ENCODE data around the gene IL1A. TPM values are rescaled to one million over a fixed set of nuclear protein-coding genes. Genes with fewer than 3 reads are reported as not detected.

Gene IL1A
- total RNA-seq, 1 experiment from 2014 or later, result 6.3 TPM

- CTCF ChIA-PET, result no interaction called here
- Histone ChIP-seq H3K36me3 (ENCODE audit: insufficient read depth, low read length, poor library complexity, severe bottlenecking) (no peaks in the 10 kb centered on the region), H3K4me3 (ENCODE audit: low read depth, low read length, poor library complexity, severe bottlenecking) (no peak overlapping the region), H3K4me1 (ENCODE audit: insufficient read depth, low read length, poor library complexity, severe bottlenecking) (peaks cover 17% of the 10 kb centered on the region), H3K27ac (ENCODE audit: low read depth, low read length, poor library complexity, severe bottlenecking) (no peak overlapping the region), H3K9me3 (ENCODE audit: low read depth, low read length, poor library complexity, severe bottlenecking) (no peaks in the 10 kb centered on the region), H3K27me3 (replicated peaks; ENCODE audit: insufficient read depth, low read depth, low read length, poor library complexity) (no peaks in the 10 kb centered on the region)
- TF ChIP-seq EZH2 (IDR thresholded peaks at IDR 0.05; ENCODE audit: borderline replicate concordance, low read depth, low read length, poor library complexity, severe bottlenecking), result no peak
- TF ChIP-seq, protein P1, sequence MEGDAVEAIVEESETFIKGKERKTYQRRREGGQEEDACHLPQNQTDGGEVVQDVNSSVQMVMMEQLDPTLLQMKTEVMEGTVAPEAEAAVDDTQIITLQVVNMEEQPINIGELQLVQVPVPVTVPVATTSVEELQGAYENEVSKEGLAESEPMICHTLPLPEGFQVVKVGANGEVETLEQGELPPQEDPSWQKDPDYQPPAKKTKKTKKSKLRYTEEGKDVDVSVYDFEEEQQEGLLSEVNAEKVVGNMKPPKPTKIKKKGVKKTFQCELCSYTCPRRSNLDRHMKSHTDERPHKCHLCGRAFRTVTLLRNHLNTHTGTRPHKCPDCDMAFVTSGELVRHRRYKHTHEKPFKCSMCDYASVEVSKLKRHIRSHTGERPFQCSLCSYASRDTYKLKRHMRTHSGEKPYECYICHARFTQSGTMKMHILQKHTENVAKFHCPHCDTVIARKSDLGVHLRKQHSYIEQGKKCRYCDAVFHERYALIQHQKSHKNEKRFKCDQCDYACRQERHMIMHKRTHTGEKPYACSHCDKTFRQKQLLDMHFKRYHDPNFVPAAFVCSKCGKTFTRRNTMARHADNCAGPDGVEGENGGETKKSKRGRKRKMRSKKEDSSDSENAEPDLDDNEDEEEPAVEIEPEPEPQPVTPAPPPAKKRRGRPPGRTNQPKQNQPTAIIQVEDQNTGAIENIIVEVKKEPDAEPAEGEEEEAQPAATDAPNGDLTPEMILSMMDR (conservative IDR thresholded peaks at IDR 0.05; ENCODE audit: low read depth, low read length), result no peak
- POLR2A ChIA-PET (ENCODE audit: low non-redundant PET), result no interaction called here
- intact Hi-C loops (cut with micrococcal nuclease; ENCODE audit: unreplicated experiment), result no loop called here
- no TSS peak for BruUV-seq (replicated peaks)
- DNase-seq (ENCODE audit: low spot score), result no peak
Observed at GRCh38 chr2:112782234-112782799, 2.0 kb downstream of the IL1A start.

DNA sequence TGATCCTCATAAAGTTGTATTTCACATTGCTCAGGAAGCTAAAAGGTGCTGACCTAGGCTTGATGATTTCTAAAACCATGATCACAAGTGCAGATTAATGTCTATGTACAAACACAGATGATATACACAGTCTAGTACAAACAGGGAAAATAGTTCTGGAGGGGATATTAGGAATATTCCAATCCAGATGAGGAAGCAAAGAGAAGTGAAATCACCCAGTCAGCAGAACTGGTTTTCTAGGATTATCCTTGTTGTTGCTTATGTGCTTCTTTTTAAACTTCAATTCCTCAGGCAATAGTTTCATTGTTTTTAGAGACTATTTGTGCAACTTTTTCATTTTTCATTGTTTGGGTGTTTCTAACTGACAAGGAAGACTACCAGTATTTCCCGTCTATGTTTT lies 4.7 kb downstream of the IL1A start:
- Histone ChIP-seq H3K4me3 (ENCODE audit: low read depth, low read length, poor library complexity, severe bottlenecking) (no peak overlapping the region), H3K9me3 (ENCODE audit: low read depth, low read length, poor library complexity, severe bottlenecking) (no peaks in the 10 kb centered on the region), H3K36me3 (ENCODE audit: insufficient read depth, low read length, poor library complexity, severe bottlenecking) (no peaks in the 10 kb centered on the region), H3K27me3 (replicated peaks; ENCODE audit: insufficient read depth, low read depth, low read length, poor library complexity) (no peaks in the 10 kb centered on the region), H3K4me1 (ENCODE audit: insufficient read depth, low read length, poor library complexity, severe bottlenecking) (peaks cover 16% of the 10 kb centered on the region), H3K27ac (ENCODE audit: low read depth, low read length, poor library complexity, severe bottlenecking) (no peak overlapping the region)
- DNase-seq (ENCODE audit: low spot score), result no peak
- no peak for TF ChIP-seq EZH2 (IDR thresholded peaks at IDR 0.05; ENCODE audit: borderline replicate concordance, low read depth, low read length, poor library complexity, severe bottlenecking)
- TF ChIP-seq, protein P1 (conservative IDR thresholded peaks at IDR 0.05; ENCODE audit: low read depth, low read length), result no peak
- ChIA-PET POLR2A (ENCODE audit: low non-redundant PET) (no interaction called here), CTCF (no interaction called here)
- no TSS peak for BruUV-seq (replicated peaks)
- intact Hi-C loops (cut with micrococcal nuclease; ENCODE audit: unreplicated experiment), result no loop called here

DNA sequence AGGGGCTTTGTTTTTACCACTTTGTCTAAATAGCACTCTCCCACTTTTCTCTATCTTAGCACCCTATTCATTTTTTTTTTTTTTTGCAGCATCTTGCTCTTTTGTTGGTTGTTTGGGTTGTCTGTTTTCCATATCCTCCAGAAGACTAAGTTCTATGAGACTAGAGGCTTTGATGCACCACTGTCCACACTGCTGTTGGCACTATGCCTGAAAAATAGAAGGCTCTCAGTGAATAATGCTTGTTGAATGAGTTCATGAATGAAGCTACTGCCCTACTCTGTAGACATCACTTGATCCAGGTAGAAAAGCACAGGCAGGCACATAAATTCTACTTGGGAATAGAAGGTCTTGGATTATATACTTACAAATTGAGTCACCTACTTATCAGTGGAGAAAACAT lies 7.3 kb downstream of the IL1A start:
- intact Hi-C loops (cut with micrococcal nuclease; ENCODE audit: unreplicated experiment), result no loop called here
- CTCF ChIA-PET, result no interaction called here

More for the DNA sequence above, 7.3 kb downstream of the IL1A start:
- H3K36me3 ChIP-seq (ENCODE audit: insufficient read depth, low read length, poor library complexity, severe bottlenecking), result no peaks in the 10 kb centered on the region
- no peak for TF ChIP-seq EZH2 (IDR thresholded peaks at IDR 0.05; ENCODE audit: borderline replicate concordance, low read depth, low read length, poor library complexity, severe bottlenecking)
- TF ChIP-seq, protein P1 (conservative IDR thresholded peaks at IDR 0.05; ENCODE audit: low read depth, low read length), result no peak
- H3K27me3 ChIP-seq (replicated peaks; ENCODE audit: insufficient read depth, low read depth, low read length, poor library complexity), result no peaks in the 10 kb centered on the region
- POLR2A ChIA-PET (ENCODE audit: low non-redundant PET), result interaction anchor here (0.7 kb wide), 1 partner anchor 1032 kb away, joined by 11 read pairs; no protein-coding TSS in a partner anchor
- H3K27ac ChIP-seq (ENCODE audit: low read depth, low read length, poor library complexity, severe bottlenecking), result no peak overlapping the region
- H3K4me3 ChIP-seq (ENCODE audit: low read depth, low read length, poor library complexity, severe bottlenecking), result no peak overlapping the region
- no peaks in the 10 kb centered on the region for H3K4me1 ChIP-seq (ENCODE audit: insufficient read depth, low read length, poor library complexity, severe bottlenecking)
- no peaks in the 10 kb centered on the region for H3K9me3 ChIP-seq (ENCODE audit: low read depth, low read length, poor library complexity, severe bottlenecking)
- DNase-seq (ENCODE audit: low spot score), result no peak
- no TSS peak for BruUV-seq (replicated peaks)
